IPS DF 6.9 (cell line): ENCODE results near the gene MUC4.
"Not testable (repeated sequence)": the region's sequence is repeated elsewhere in the genome, so short reads cannot be mapped to it uniquely, and the experiment has no call there.

Experiments used
- DNase-seq: peaks from one replicate; pipeline ENCODE4 v3.0.0-alpha.2; 2013; ENCODE audit warnings: low read depth, low spot score
- H3K27ac ChIP-seq: one replicate; pipeline ENCODE4 v1.5.1; 2013; ENCODE audit warnings: low read length, control low read depth
- H3K27me3 ChIP-seq: 2 replicates; pipeline ENCODE4 v1.6.1; 2013; ENCODE audit warnings: mild to moderate bottlenecking, low read length; ENCODE audit not compliant: control insufficient read depth, insufficient read depth
- H3K36me3 ChIP-seq: 2 replicates; pipeline ENCODE4 v1.6.1; 2013; ENCODE audit warnings: low read length; ENCODE audit not compliant: control insufficient read depth, insufficient read depth
- H3K4me1 ChIP-seq: 2 replicates; pipeline ENCODE4 v1.6.1; 2013; ENCODE audit warnings: low read length; ENCODE audit not compliant: control insufficient read depth, insufficient read depth
- H3K4me3 ChIP-seq: 2 replicates; pipeline ENCODE4 v1.5.1; 2013; ENCODE audit warnings: mild to moderate bottlenecking, low read length
- H3K9me3 ChIP-seq: 2 replicates; pipeline ENCODE4 v1.6.1; 2013; ENCODE audit warnings: low read length, inconsistent platforms; ENCODE audit not compliant: control insufficient read depth, insufficient read depth
- WGBS: extraction: QIAGEN DNeasy Blood & Tissue Kit; methylation state at CpG from one replicate; pipeline ENCODE4 v1.1.7; 2013; ENCODE audit warnings: mixed read lengths, missing lambda C conversion rate; ENCODE audit not compliant: insufficient read length, insufficient coverage; 5-methylcytosine and 5-hydroxymethylcytosine counted together

MUC4 gene

GRCh38 chr3:195722996-195723345 is 88.8 kb downstream of the MUC4 start:
- no CpG with 5 or more reads among the region's 9 CpGs for whole genome bisulfite sequencing
- not testable (repeated sequence) for H3K27ac ChIP-seq

GRCh38 chr3:195722139-195722995 is 89.4 kb downstream of the MUC4 start:
- not testable (repeated sequence) for H3K27ac ChIP-seq, H3K9me3 ChIP-seq, H3K36me3 ChIP-seq, H3K4me3 ChIP-seq, DNase-seq, H3K4me1 ChIP-seq, H3K27me3 ChIP-seq
- no CpG with 5 or more reads among the region's 21 CpGs for WGBS

More at GRCh38 chr3:195722996-195723345, 88.8 kb downstream of the MUC4 start:
- H3K4me3 ChIP-seq, H3K36me3 ChIP-seq, H3K4me1 ChIP-seq, H3K27me3 ChIP-seq, H3K9me3 ChIP-seq, DNase-seq: not testable (repeated sequence)

GRCh38 chr3:195720831-195721506 is 90.8 kb downstream of the MUC4 start, which contains the start of gene MUC20:
MUC20 (plus strand) TSS chr3:195720978; CDS start chr3:195721008, 30 bp downstream.
- not testable (repeated sequence) for H3K4me1 ChIP-seq, H3K27me3 ChIP-seq, H3K27ac ChIP-seq

GRCh38 chr3:195719514-195720254 is 92.0 kb downstream of the MUC4 start:
- DNase-seq, H3K27me3 ChIP-seq, H3K4me1 ChIP-seq, H3K9me3 ChIP-seq, H3K27ac ChIP-seq, H3K4me3 ChIP-seq, H3K36me3 ChIP-seq: not testable (repeated sequence)
- no CpG with 5 or more reads among the region's 16 CpGs for WGBS

More at GRCh38 chr3:195720831-195721506, 90.8 kb downstream of the MUC4 start, which contains the start of gene MUC20:
- not testable (repeated sequence) for DNase-seq, H3K9me3 ChIP-seq, H3K4me3 ChIP-seq, H3K36me3 ChIP-seq
- WGBS = no CpG with 5 or more reads among the region's 16 CpGs

GRCh38 chr3:195718477-195718984 is 93.2 kb downstream of the MUC4 start:
- DNase-seq = no peak
- no peak overlapping the region for H3K4me3 ChIP-seq
- H3K4me1 ChIP-seq = 0 out of 2 replicates have a peak, but pooled peaks cover 3% of the 10 kb centered on the region
- no peak overlapping the region for H3K27ac ChIP-seq
- no peaks in the 10 kb centered on the region for H3K9me3 ChIP-seq
- no peaks in the 10 kb centered on the region for H3K27me3 ChIP-seq
- no CpG with 5 or more reads among the region's 7 CpGs for WGBS
- H3K36me3 ChIP-seq = no peaks in the 10 kb centered on the region

- Histone ChIP-seq H3K4me1 (0 out of 2 replicates have a peak, but pooled peaks cover 3% of the 10 kb centered on the region), H3K9me3 (no peaks in the 10 kb centered on the region), H3K36me3 (no peaks in the 10 kb centered on the region), H3K27ac (no peak overlapping the region), H3K4me3 (no peak overlapping the region), H3K27me3 (no peaks in the 10 kb centered on the region)
- DNase-seq = no peak
- WGBS = no CpG with 5 or more reads among the region's 5 CpGs
These were observed 93.8 kb downstream of the MUC4 start for GRCh38 chr3:195717852-195718476.

DNA sequence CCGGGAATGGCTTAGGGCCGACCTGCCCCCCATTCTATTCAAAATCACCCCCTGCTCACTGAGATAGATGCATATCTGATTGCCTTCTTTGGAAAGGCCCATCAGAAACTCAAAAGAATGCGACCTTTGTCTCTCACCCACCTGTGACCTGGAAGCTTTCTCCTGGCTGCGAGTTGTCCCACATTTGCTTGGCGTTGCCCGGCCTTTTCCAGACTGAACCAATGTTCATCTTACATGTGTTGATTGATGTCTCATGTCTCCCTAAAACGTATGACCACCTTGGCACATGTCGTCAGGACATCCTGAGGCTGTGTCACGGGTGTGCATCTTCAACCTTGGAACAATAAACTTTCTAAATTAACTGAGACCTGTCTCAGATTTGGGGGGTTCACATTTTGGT is 94.3 kb downstream of the MUC4 start:
- no peak for DNase-seq
- H3K36me3 ChIP-seq = no peaks in the 10 kb centered on the region
- no peak overlapping the region for H3K27ac ChIP-seq
- H3K4me1 ChIP-seq = 0 out of 2 replicates have a peak, but pooled peaks cover 3% of the 10 kb centered on the region
- WGBS = no CpG with 5 or more reads among the region's 9 CpGs
- H3K4me3 ChIP-seq = no peak overlapping the region
- no peaks in the 10 kb centered on the region for H3K27me3 ChIP-seq
- no peaks in the 10 kb centered on the region for H3K9me3 ChIP-seq

- Histone ChIP-seq H3K9me3 (no peaks in the 10 kb centered on the region), H3K36me3 (no peaks in the 10 kb centered on the region), H3K27me3 (no peaks in the 10 kb centered on the region), H3K4me3 (no peak overlapping the region), H3K4me1 (0 out of 2 replicates have a peak, but pooled peaks cover 3% of the 10 kb centered on the region), H3K27ac (no peak overlapping the region)
- DNase-seq = no peak
- no CpG with 5 or more reads among the region's 14 CpGs for WGBS
These were observed 96.0 kb downstream of the MUC4 start for GRCh38 chr3:195715583-195716266.

GRCh38 chr3:195715134-195715533 is 96.6 kb downstream of the MUC4 start:
- WGBS = no CpG with 5 or more reads among the region's 4 CpGs
- no peak overlapping the region for H3K4me3 ChIP-seq
- no peaks in the 10 kb centered on the region for H3K36me3 ChIP-seq
- 0 out of 2 replicates have a peak, but pooled peaks cover 3% of the 10 kb centered on the region for H3K4me1 ChIP-seq
- no peak overlapping the region for H3K27ac ChIP-seq
- no peaks in the 10 kb centered on the region for H3K27me3 ChIP-seq
- no peak for DNase-seq
- H3K9me3 ChIP-seq = no peaks in the 10 kb centered on the region
